Measurements from ENCODE around the gene C14orf93. TPM values are rescaled to one million over a fixed set of nuclear protein-coding genes. Genes with fewer than 3 reads are reported as not detected.
"Not testable (repeated sequence)": the region's sequence is repeated elsewhere in the genome, so short reads cannot be mapped to it uniquely, and the experiment has no call there.

C14orf93 gene
- total RNA-seq, 3 donors from 2014 or later (not counting 1 experiment from before 2014, with no cell fraction given) = 12.1 to 15.1 (median 13.6) TPM

DNA sequence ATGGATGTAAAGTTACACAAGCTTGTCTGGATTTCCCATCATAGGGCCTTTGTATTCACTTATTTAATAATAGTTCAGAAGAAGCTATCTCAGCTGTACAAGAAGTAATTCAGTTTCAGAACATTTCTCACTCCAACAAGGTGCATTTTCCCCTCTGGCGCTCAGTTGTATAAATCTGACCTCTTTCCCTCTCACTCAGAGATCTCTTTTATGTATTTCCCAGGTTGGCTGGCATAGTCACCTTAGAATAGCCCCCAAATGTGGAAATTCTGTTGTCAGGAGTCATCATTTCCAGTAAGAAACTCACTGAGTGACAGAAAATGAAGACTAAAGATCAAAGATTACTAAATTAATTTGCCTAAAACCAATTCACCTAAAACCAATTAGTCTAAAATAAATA lies 38.8 kb downstream of the C14orf93 start:
- H3K27me3 Mint-ChIP-seq (ENCODE audit: low read depth in 2 of 2) = peaks cover 0 to 2% of the 10 kb centered on the region in 2 donors
- ATAC-seq (no peak), DNase-seq (no peak)
- Histone ChIP-seq H3K4me1 (ENCODE audit: control insufficient read depth, insufficient read depth, low read length) (no peaks in the 10 kb centered on the region), H3K27me3 (ENCODE audit: control insufficient read depth, insufficient read depth, low read length) (no peaks in the 10 kb centered on the region), H3K27ac (ENCODE audit: low read length) (no peak overlapping the region), H3K4me3 (ENCODE audit: low read length) (no peak overlapping the region), H3K9me3 (ENCODE audit: control insufficient read depth, insufficient read depth, low read length) (no peaks in the 10 kb centered on the region), H3K36me3 (ENCODE audit: control insufficient read depth, insufficient read depth, low read length) (no peaks in the 10 kb centered on the region)
- H3K4me1 Mint-ChIP-seq = no peaks in the 10 kb centered on the region
- no peaks in the 10 kb centered on the region for H3K36me3 Mint-ChIP-seq
- no peak overlapping the region for H3K27ac Mint-ChIP-seq
- H3K9me3 Mint-ChIP-seq = no peaks in the 10 kb centered on the region
- intact Hi-C loops (cut with micrococcal nuclease) = no loop called here
- WGBS (ENCODE audit: insufficient coverage) = 100% methylated on average over 1 of the region's 1 CpG
- TF ChIP-seq, protein P1, sequence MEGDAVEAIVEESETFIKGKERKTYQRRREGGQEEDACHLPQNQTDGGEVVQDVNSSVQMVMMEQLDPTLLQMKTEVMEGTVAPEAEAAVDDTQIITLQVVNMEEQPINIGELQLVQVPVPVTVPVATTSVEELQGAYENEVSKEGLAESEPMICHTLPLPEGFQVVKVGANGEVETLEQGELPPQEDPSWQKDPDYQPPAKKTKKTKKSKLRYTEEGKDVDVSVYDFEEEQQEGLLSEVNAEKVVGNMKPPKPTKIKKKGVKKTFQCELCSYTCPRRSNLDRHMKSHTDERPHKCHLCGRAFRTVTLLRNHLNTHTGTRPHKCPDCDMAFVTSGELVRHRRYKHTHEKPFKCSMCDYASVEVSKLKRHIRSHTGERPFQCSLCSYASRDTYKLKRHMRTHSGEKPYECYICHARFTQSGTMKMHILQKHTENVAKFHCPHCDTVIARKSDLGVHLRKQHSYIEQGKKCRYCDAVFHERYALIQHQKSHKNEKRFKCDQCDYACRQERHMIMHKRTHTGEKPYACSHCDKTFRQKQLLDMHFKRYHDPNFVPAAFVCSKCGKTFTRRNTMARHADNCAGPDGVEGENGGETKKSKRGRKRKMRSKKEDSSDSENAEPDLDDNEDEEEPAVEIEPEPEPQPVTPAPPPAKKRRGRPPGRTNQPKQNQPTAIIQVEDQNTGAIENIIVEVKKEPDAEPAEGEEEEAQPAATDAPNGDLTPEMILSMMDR (IDR thresholded peaks at IDR 0.05) = no peak
- no peak overlapping the region for H3K4me3 Mint-ChIP-seq

DNA sequence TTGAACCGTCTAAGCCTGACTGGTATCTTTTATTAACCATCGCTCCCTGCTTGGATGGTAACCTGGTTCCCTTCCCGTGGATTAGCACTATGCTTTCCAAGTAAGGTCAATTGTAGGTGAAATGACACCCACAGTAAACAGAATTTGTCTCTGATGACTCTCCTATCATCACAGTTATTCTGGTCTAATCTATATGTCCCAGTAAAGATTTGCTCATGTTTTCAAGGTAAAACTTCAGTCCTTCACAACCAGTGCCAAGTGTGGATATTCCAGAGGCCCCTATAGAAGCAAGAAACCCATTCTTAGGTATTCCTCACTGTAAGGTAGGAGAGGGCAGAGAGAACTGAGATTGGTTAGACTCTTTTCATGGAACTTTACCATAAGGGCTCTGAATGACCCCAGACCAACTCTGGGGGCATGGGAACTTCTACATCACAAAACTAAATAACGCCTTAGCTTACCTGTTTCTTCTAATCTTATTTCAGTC lies 43.1 kb downstream of the C14orf93 start:
- H3K36me3 ChIP-seq (ENCODE audit: control insufficient read depth, insufficient read depth, low read length) = no peaks in the 10 kb centered on the region
- H3K9me3 ChIP-seq (ENCODE audit: control insufficient read depth, insufficient read depth, low read length) = no peaks in the 10 kb centered on the region
- ATAC-seq = no peak
- Mint-ChIP-seq H3K4me1 (no peaks in the 10 kb centered on the region), H3K27ac (no peak overlapping the region), H3K9me3 (no peaks in the 10 kb centered on the region), H3K4me3 (no peak overlapping the region), H3K36me3 (no peaks in the 10 kb centered on the region), H3K27me3 (ENCODE audit: low read depth in 2 of 2) (no peaks in the 10 kb centered on the region)
- no peaks in the 10 kb centered on the region for H3K4me1 ChIP-seq (ENCODE audit: control insufficient read depth, insufficient read depth, low read length)
- H3K27me3 ChIP-seq (ENCODE audit: control insufficient read depth, insufficient read depth, low read length) = no peaks in the 10 kb centered on the region
- intact Hi-C loops (cut with micrococcal nuclease) = no loop called here
- no peak overlapping the region for H3K4me3 ChIP-seq (ENCODE audit: low read length)
- no peak for DNase-seq
- TF ChIP-seq, protein P1 (IDR thresholded peaks at IDR 0.05) = no peak
- H3K27ac ChIP-seq (ENCODE audit: low read length) = no peak overlapping the region
- 96% methylated on average over 3 of the region's 4 CpGs for WGBS (ENCODE audit: insufficient coverage)

DNA sequence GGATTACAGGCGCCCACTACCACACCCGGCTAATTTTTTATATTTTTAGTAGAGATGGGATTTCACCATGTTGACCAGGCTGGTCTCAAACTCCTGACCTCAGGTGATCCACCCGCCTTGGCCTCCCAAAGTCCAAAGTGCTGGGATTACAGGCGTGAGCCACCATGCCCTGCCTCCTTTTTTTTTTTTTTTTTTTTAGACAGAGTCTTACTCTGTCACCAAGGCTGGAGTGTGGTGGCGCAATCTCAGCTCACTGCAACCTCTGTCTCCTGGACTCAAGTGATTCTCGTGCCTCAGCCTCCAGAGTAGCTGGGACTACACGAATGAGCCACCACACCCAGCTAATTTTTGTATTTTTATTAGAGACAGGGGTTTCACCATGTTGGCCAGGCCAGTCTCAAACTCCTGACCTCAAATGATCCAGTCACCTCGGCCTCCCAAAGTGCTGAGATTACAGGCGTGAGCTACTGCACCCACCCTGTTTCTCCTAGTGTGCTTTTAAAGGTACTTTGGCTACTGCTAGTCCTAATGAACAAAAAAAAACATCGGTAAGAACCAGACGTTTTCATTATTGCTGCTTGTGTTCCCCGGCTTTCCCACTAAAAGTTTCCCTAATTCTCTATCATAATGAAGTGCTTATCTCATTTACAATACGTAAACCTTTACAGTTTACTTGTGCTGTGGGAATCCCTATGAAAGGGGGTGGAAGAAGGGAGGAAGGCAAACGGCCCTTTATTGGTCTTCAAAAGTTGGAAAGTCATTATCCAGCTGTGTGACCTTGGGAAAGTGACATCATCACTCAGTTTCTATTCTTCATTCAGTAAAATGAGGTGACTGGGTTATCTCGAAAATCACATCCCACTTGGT lies 43.8 kb downstream of the C14orf93 start:
- H3K27ac ChIP-seq (ENCODE audit: low read length); H3K4me3 ChIP-seq (ENCODE audit: low read length); H3K9me3 Mint-ChIP-seq; H3K36me3 Mint-ChIP-seq; H3K27ac Mint-ChIP-seq; DNase-seq; ATAC-seq; H3K4me1 Mint-ChIP-seq; H3K36me3 ChIP-seq (ENCODE audit: control insufficient read depth, insufficient read depth, low read length); H3K27me3 ChIP-seq (ENCODE audit: control insufficient read depth, insufficient read depth, low read length); H3K4me1 ChIP-seq (ENCODE audit: control insufficient read depth, insufficient read depth, low read length); intact Hi-C loops (cut with micrococcal nuclease); H3K4me3 Mint-ChIP-seq; H3K27me3 Mint-ChIP-seq (ENCODE audit: low read depth in 2 of 2); H3K9me3 ChIP-seq (ENCODE audit: control insufficient read depth, insufficient read depth, low read length): not testable (repeated sequence)
- 84% methylated on average over 12 of the region's 15 CpGs for WGBS (ENCODE audit: insufficient coverage)

DNA sequence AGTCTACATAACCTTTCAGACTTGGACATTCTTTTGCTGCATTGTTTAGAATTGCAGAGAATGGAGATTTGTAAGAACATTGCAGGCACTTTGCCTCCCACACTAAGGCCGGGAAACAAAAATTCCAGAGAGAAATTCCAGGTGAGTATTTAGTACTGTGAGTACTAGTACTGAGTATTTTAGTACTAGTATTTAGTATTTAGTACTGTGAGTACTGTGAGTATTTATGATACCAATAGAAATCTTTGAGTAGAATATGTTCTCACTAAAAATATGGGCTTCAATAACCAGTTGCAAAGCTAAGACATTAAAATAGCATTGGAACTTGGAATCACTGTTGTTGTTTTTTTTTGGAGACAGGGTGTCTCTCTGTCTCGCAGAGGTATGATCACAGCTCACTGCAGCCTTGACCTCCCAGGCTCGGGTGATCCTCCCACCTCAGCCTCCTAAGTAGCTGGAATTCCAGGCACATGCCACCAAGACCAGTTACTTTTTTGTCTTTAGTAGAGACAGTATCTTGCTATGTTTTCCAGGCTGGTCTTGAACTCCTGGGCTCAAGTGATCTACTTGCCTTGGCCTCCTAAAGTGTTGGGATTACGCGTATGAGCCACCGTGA lies 47.8 kb downstream of the C14orf93 start:
- H3K4me3 Mint-ChIP-seq = no peak overlapping the region
- Histone ChIP-seq H3K4me1 (ENCODE audit: control insufficient read depth, insufficient read depth, low read length) (peaks cover 7% of the 10 kb centered on the region), H3K27ac (ENCODE audit: low read length) (no peak overlapping the region), H3K4me3 (ENCODE audit: low read length) (no peak overlapping the region), H3K9me3 (ENCODE audit: control insufficient read depth, insufficient read depth, low read length) (no peaks in the 10 kb centered on the region), H3K36me3 (ENCODE audit: control insufficient read depth, insufficient read depth, low read length) (no peaks in the 10 kb centered on the region), H3K27me3 (ENCODE audit: control insufficient read depth, insufficient read depth, low read length) (no peaks in the 10 kb centered on the region)
- intact Hi-C loops (cut with micrococcal nuclease) = no loop called here
- no peaks in the 10 kb centered on the region for H3K27me3 Mint-ChIP-seq (ENCODE audit: low read depth in 2 of 2)
- 96% methylated on average over 6 of the region's 6 CpGs for WGBS (ENCODE audit: insufficient coverage)
- no peak overlapping the region for H3K27ac Mint-ChIP-seq
- H3K4me1 Mint-ChIP-seq = no peaks in the 10 kb centered on the region
- DNase-seq = no peak
- H3K36me3 Mint-ChIP-seq = no peaks in the 10 kb centered on the region
- TF ChIP-seq, protein P1 (IDR thresholded peaks at IDR 0.05) = no peak
- H3K9me3 Mint-ChIP-seq = no peaks in the 10 kb centered on the region
- ATAC-seq = no peak
